A673 (cell line): Measurements from ENCODE around the gene SEMA6A. TPM values are rescaled to one million over a fixed set of nuclear protein-coding genes. Genes with fewer than 3 reads are reported as not detected.

Experiments
- BruUV-seq: library from RNA; stranded (reverse); fragments of 400-500 nt; replicated peaks from 2 replicates; lab custom pipeline; 2021; lab: Mats Ljungman, UMichigan
- CTCF ChIA-PET: fragments of 300-600 bp; sonication (Branson Sonifier 250); formaldehyde crosslinking; loops from one replicate; lab custom pipeline; 2022; ENCODE audit warnings: antibody characterized with exemption; lab: Charles Lee
- POLR2A ChIA-PET: fragments of 300-600 bp; sonication (Branson Sonifier 250); formaldehyde crosslinking; loops from one replicate; lab custom pipeline; 2022; ENCODE audit warnings: antibody characterized with exemption; ENCODE audit not compliant: low non-redundant PET; lab: Charles Lee
- DNase-seq: peaks from one replicate; pipeline ENCODE4 v3.0.0-alpha.2; 2015; ENCODE audit warnings: low spot score
- H3K27ac ChIP-seq: fragments of 200-600 bp; sonication (generic); 2 replicates; pipeline ENCODE4 v1.5.1; 2016; ENCODE audit warnings: mixed run types, low read depth, mild to moderate bottlenecking, mixed read lengths, antibody characterized with exemption, low read length; ENCODE audit not compliant: poor library complexity, severe bottlenecking
- H3K27me3 ChIP-seq: fragments of 200-600 bp; sonication (generic); replicated peaks from 2 replicates; pipeline ENCODE4 v1.6.1; 2017; ENCODE audit warnings: mixed run types, low read depth, mild to moderate bottlenecking, mixed read lengths, antibody characterized with exemption, low read length; ENCODE audit not compliant: insufficient read depth, poor library complexity
- H3K36me3 ChIP-seq: fragments of 200-600 bp; sonication (generic); 2 replicates; pipeline ENCODE4 v1.6.1; 2016; ENCODE audit warnings: mixed run types, mild to moderate bottlenecking, mixed read lengths, antibody characterized with exemption, low read length; ENCODE audit not compliant: insufficient read depth, poor library complexity, severe bottlenecking
- H3K4me1 ChIP-seq: fragments of 200-600 bp; sonication (generic); 2 replicates; pipeline ENCODE4 v1.6.1; 2017; ENCODE audit warnings: mixed run types, mild to moderate bottlenecking, mixed read lengths, antibody characterized with exemption, low read length; ENCODE audit not compliant: insufficient read depth, poor library complexity, severe bottlenecking
- H3K4me3 ChIP-seq: fragments of 200-600 bp; sonication (generic); 2 replicates; pipeline ENCODE4 v1.5.1; 2016; ENCODE audit warnings: low read depth, mixed run types, mild to moderate bottlenecking, mixed read lengths, low read length; ENCODE audit not compliant: poor library complexity, severe bottlenecking
- H3K9me3 ChIP-seq: fragments of 200-600 bp; sonication (generic); 2 replicates; pipeline ENCODE4 v1.6.1; 2016; ENCODE audit warnings: mixed run types, low read depth, mild to moderate bottlenecking, mixed read lengths, antibody characterized with exemption, low read length; ENCODE audit not compliant: poor library complexity, severe bottlenecking
- CTCF ChIP-seq: fragments of 300-800, 200-600 bp; sonication (generic); conservative IDR thresholded peaks from 2 replicates; pipeline ENCODE4 v1.5.1; 2017; ENCODE audit warnings: low read depth, mild to moderate bottlenecking, antibody characterized with exemption, low read length, moderate library complexity, mixed read lengths
- EZH2 ChIP-seq: fragments of 200-600 bp; sonication (generic); IDR thresholded peaks from 2 replicates; pipeline ENCODE4 v1.6.1; 2017; ENCODE audit warnings: borderline replicate concordance, low read depth, mild to moderate bottlenecking, mixed read lengths, antibody characterized with exemption, low read length; ENCODE audit not compliant: poor library complexity, severe bottlenecking
- intact Hi-C: fragments of 100-400 bp; cut with micrococcal nuclease; formaldehyde crosslinking; loops from one replicate; pipeline ENCODE4 v1.10.0; 2022; ENCODE audit not compliant: unreplicated experiment
- total RNA-seq: library from RNA; stranded (reverse); gene quantifications from 2 replicates; pipeline ENCODE4 v1.2.3, GENCODE V29; 2021

SEMA6A gene
- total RNA-seq, 1 experiment from 2014 or later, result 10.6 TPM

GRCh38 chr5:116575326-116576052 is 866 bp upstream of the SEMA6A start:
- ChIA-PET CTCF (interaction anchor here (0.5 to 0.6 kb wide), 3 partner anchors 410 to 746 kb away, joined by 3 to 7 read pairs (median 4); no protein-coding TSS in a partner anchor), POLR2A (interaction anchor here (0.5 kb wide), 2 partner anchors 35 to 439 kb away, joined by 3 read pairs; no protein-coding TSS in a partner anchor)
- Histone ChIP-seq H3K4me1 (peaks cover 14% of the 10 kb centered on the region), H3K9me3 (no peaks in the 10 kb centered on the region), H3K27me3 (peaks cover 34% of the 10 kb centered on the region), H3K4me3 (peak overlapping the region; percentile 61), H3K36me3 (no peaks in the 10 kb centered on the region), H3K27ac (no peak overlapping the region)
- TF ChIP-seq CTCF, result no peak
- BruUV-seq, result no TSS peak
- peak; percentile 43 for DNase-seq
- intact Hi-C loops, result loop anchor here (1.0 to 10.0 kb wide), 5 partner anchors 79 to 499 kb away; no protein-coding TSS in a partner anchor

- DNase-seq, result no peak
- POLR2A ChIA-PET, result no interaction called here
- no peaks in the 10 kb centered on the region for H3K9me3 ChIP-seq
- H3K36me3 ChIP-seq, result no peaks in the 10 kb centered on the region
- intact Hi-C loops, result loop anchor here (2.0 to 10.0 kb wide), 4 partner anchors 81 to 501 kb away; no protein-coding TSS in a partner anchor
- BruUV-seq, result no TSS peak
- CTCF ChIA-PET, result no interaction called here
- H3K4me3 ChIP-seq, result peak overlapping the region; percentile 61
- peaks cover 14% of the 10 kb centered on the region for H3K4me1 ChIP-seq
- peaks cover 44% of the 10 kb centered on the region for H3K27me3 ChIP-seq
- H3K27ac ChIP-seq, result no peak overlapping the region
- TF ChIP-seq EZH2 (no peak), CTCF (no peak)
These were observed 789 bp downstream of the SEMA6A start for GRCh38 chr5:116573702-116574366.

GRCh38 chr5:116573279-116573701 is 1.3 kb downstream of the SEMA6A start:
- Histone ChIP-seq H3K9me3 (no peaks in the 10 kb centered on the region), H3K4me1 (peaks cover 14% of the 10 kb centered on the region), H3K4me3 (peak overlapping the region; percentile 61), H3K27me3 (peaks cover 44% of the 10 kb centered on the region), H3K36me3 (no peaks in the 10 kb centered on the region), H3K27ac (no peak overlapping the region)
- DNase-seq, result no peak
- TF ChIP-seq CTCF, result no peak
- TF ChIP-seq EZH2, result peak; percentile 57
- intact Hi-C loops, result loop anchor here (10.0 kb wide), 3 partner anchors 192 to 502 kb away; no protein-coding TSS in a partner anchor
- POLR2A ChIA-PET, result no interaction called here
- CTCF ChIA-PET, result no interaction called here
- BruUV-seq, result no TSS peak
